CD4-positive, alpha-beta T cell treated with Interleukin-6 at 100 ng/mL for 8 hours (primary cell): Measurements from ENCODE around the gene NUP35.
"Not testable (repeated sequence)": the region's sequence is repeated elsewhere in the genome, so short reads cannot be mapped to it uniquely, and the experiment has no call there.

Experiments
- DNase-seq: peaks from one replicate; pipeline ENCODE4 v3.0.0-alpha.2; 2020; ENCODE audit warnings: mixed read lengths, low spot score

Gene NUP35

GRCh38 chr2:183134016-183134415 is 9.8 kb downstream of the NUP35 start:
- no peak for DNase-seq

- no peak for DNase-seq
Measured at GRCh38 chr2:183148955-183149354, 24.7 kb downstream of the NUP35 start.

GRCh38 chr2:183149489-183149888 is 25.2 kb downstream of the NUP35 start:
- no peak for DNase-seq

GRCh38 chr2:183152280-183152679 is 28.0 kb downstream of the NUP35 start:
- not testable (repeated sequence) for DNase-seq

- no peak for DNase-seq
Measured at GRCh38 chr2:183153967-183154366, 29.7 kb downstream of the NUP35 start.

- DNase-seq, result not testable (repeated sequence)
Measured at GRCh38 chr2:183154772-183155171, 30.5 kb downstream of the NUP35 start.

- DNase-seq, result no peak
Measured at GRCh38 chr2:183157131-183157530, 32.9 kb downstream of the NUP35 start.

GRCh38 chr2:183162362-183162761 is 38.1 kb downstream of the NUP35 start:
- DNase-seq, result no peak

GRCh38 chr2:183163821-183164649 is 39.8 kb downstream of the NUP35 start:
- no peak for DNase-seq

GRCh38 chr2:183164650-183165015 is 40.4 kb downstream of the NUP35 start:
- no peak for DNase-seq

GRCh38 chr2:183166210-183166609 is 42.0 kb downstream of the NUP35 start:
- DNase-seq, result no peak

- DNase-seq, result not testable (repeated sequence)
Measured at GRCh38 chr2:183166976-183167375, 42.7 kb downstream of the NUP35 start.

- no peak for DNase-seq
Measured at GRCh38 chr2:183172220-183172887, 48.1 kb downstream of the NUP35 start.

- DNase-seq, result no peak
Measured at GRCh38 chr2:183179156-183179555, 54.9 kb downstream of the NUP35 start.

GRCh38 chr2:183185534-183185933 is 61.3 kb downstream of the NUP35 start:
- DNase-seq, result no peak

- no peak for DNase-seq
Measured at GRCh38 chr2:183186296-183186695, 62.1 kb downstream of the NUP35 start.

GRCh38 chr2:183186766-183187165 is 62.5 kb downstream of the NUP35 start:
- DNase-seq, result no peak

- no peak for DNase-seq
Measured at GRCh38 chr2:183192343-183192742, 68.1 kb downstream of the NUP35 start.

GRCh38 chr2:183193904-183194303 is 69.7 kb downstream of the NUP35 start:
- no peak for DNase-seq

- no peak for DNase-seq
Measured at GRCh38 chr2:183195397-183195796, 71.2 kb downstream of the NUP35 start.

GRCh38 chr2:183195998-183196409 is 71.8 kb downstream of the NUP35 start:
- DNase-seq, result no peak

GRCh38 chr2:183204397-183204796 is 80.2 kb downstream of the NUP35 start:
- DNase-seq, result no peak

GRCh38 chr2:183207110-183207509 is 82.9 kb downstream of the NUP35 start:
- no peak for DNase-seq
